K562 (cell line): ENCODE data around the gene NET1. TPM values are rescaled to one million over a fixed set of nuclear protein-coding genes. Genes with fewer than 3 reads are reported as not detected.

ENCODE experiments used
- AFF1 ChIP-seq, 2 experiments: fragments of 450-650 bp; IDR thresholded peaks; 2 replicates each; pipeline ENCODE4 v1.6.1; 2018; ENCODE audit warnings: mild to moderate bottlenecking in 2 of 2, low read depth in 1 of 2; ENCODE audit not compliant: partially characterized antibody in 2 of 2
- ARNT ChIP-seq, 2 experiments: fragments of 450-650 bp; IDR thresholded peaks; 2 replicates each; pipeline ENCODE4 v1.6.1; 2016; ENCODE audit warnings: mild to moderate bottlenecking in 1 of 2
- ELK3 ChIP-seq: fragments of 450-650 bp; formaldehyde crosslinking; IDR thresholded peaks from 2 replicates; pipeline ENCODE4 v1.4.0; 2020; ENCODE audit warnings: mild to moderate bottlenecking
- GTF2B ChIP-seq: IDR thresholded peaks from 2 replicates; pipeline ENCODE4 v1.6.1; 2011; ENCODE audit not compliant: insufficient read length; ENCODE audit errors: extremely low read depth
- JUN ChIP-seq, 2 experiments: sonication (generic) in 1 of 2; formaldehyde crosslinking in 1 of 2; IDR thresholded peaks; 2 replicates each; pipeline versions ENCODE4 v1.6.1 to v1.8.0; 2012 to 2022; ENCODE audit warnings: borderline replicate concordance in 2 of 2, mild to moderate bottlenecking in 2 of 2, improper control_type of control experiment in 1 of 2, low read depth in 1 of 2, low read length in 1 of 2, missing genetic modification reagents in 1 of 2
- NBN ChIP-seq: fragments of 450-650 bp; IDR thresholded peaks from 2 replicates; pipeline ENCODE4 v1.6.1; 2016; ENCODE audit warnings: low read depth, mild to moderate bottlenecking
- SP1 ChIP-seq: sonication (generic); formaldehyde crosslinking; IDR thresholded peaks from 2 replicates; pipeline ENCODE4 v1.8.1; 2022; ENCODE audit warnings: mild to moderate bottlenecking, missing genetic modification reagents
- XRCC3 ChIP-seq: fragments of 450-650 bp; IDR thresholded peaks from 2 replicates; pipeline ENCODE4 v1.6.1; 2017; ENCODE audit warnings: mild to moderate bottlenecking, moderate library complexity
- ZNF280B ChIP-seq: fragments of 250-450 bp; sonication (Bioruptor Pico); IDR thresholded peaks from 2 replicates; pipeline ENCODE4 v1.5.1; 2021; ENCODE audit warnings: mild to moderate bottlenecking
- ZNF696 ChIP-seq: fragments of 250-450 bp; sonication (Bioruptor Pico); conservative IDR thresholded peaks from 2 replicates; pipeline ENCODE4 v1.4.0; 2020; ENCODE audit warnings: mild to moderate bottlenecking, moderate library complexity
- ZNF830 ChIP-seq: fragments of 250-450 bp; sonication (Bioruptor Pico); IDR thresholded peaks from 2 replicates; pipeline ENCODE4 v1.5.0; 2021; ENCODE audit warnings: mild to moderate bottlenecking
- polyA plus RNA-seq, 8 experiments: library from polyadenylated mRNA; depleted of rRNA in 4 of 8; stranded (reverse) in 5 of 8; unstranded in 3 of 8; fragments of >200 nt; fragmentation: Nextera tagmentation in 2 of 8; fragmentation: Illumina TruSeq in 1 of 8; extraction: Ambion mirVana in 2 of 8; extraction: Trizol in 1 of 8; gene quantifications; 2 replicates each; pipeline versions ENCODE4 v1.2.1 to v1.2.3, GENCODE V29; 2011 to 2014; ENCODE audit warnings: inconsistent platforms in 1 of 8, missing spikeins in 1 of 8
- total RNA-seq, 7 experiments: library from RNA; depleted of rRNA in 6 of 7; stranded (reverse); fragments of >200 nt in 6 of 7; fragmentation: Illumina TruSeq in 2 of 7; extraction: Trizol in 2 of 7; gene quantifications; 2 replicates each; pipeline versions ENCODE4 v1.2.1 to v1.2.3, GENCODE V29; 2011 to 2021; ENCODE audit warnings: low replicate concordance in 1 of 7

Gene NET1
- total and polyA plus RNA-seq, 9 of the 15 experiments (the other 6 are each of a cell fraction or from before 2014, with no cell fraction given), result 47.4 to 258 (median 106) TPM

- TF ChIP-seq AFF1 (IDR thresholded peaks at IDR 0.05; ENCODE audit: low read depth in 1 of 2, partially characterized antibody in 2 of 2), result peak; percentile 38 to 56
- peak; percentile 49; the same call in 1 of the 2 replicates for TF ChIP-seq JUN (IDR thresholded peaks at IDR 0.05; ENCODE audit: borderline replicate concordance, low read depth, low read length)
- no peak for TF ChIP-seq JUN (CRISPR knock-in tag; IDR thresholded peaks at IDR 0.05; ENCODE audit: borderline replicate concordance)
- TF ChIP-seq ZNF280B, result peak; percentile 16; the same call in 1 of the 2 replicates
- TF ChIP-seq ARNT (IDR thresholded peaks at IDR 0.05), result peak; percentile 54 to 67; a peak in 2 of 4 replicates
- TF ChIP-seq SP1, result no peak
- peak; percentile 86 for TF ChIP-seq NBN
- TF ChIP-seq XRCC3, result peak; percentile 91
- no peak for TF ChIP-seq ELK3 (CRISPR knock-in tag)
- no peak for TF ChIP-seq GTF2B
- no peak for TF ChIP-seq ZNF696 (CRISPR knock-in tag)
- no peak for TF ChIP-seq ZNF830 (CRISPR knock-in tag)
Observed at GRCh38 chr10:5390607-5391205, 21.7 kb upstream of the NET1 start (continued).
